HL-60 (cell line): ENCODE data around the gene OR51E2.

Experiments used
- DNase-seq, 2 experiments: peaks; one replicate each; pipeline ENCODE4 v3.0.0-alpha.2; 2010 to 2020; ENCODE audit warnings: low read depth in 1 of 2, low spot score in 1 of 2
- H3K27ac ChIP-seq: fragments of 250-450 bp; sonication (Bioruptor Pico); replicated peaks from 2 replicates; pipeline ENCODE4 v1.5.1; 2020; ENCODE audit warnings: mild to moderate bottlenecking, moderate library complexity
- H3K27me3 ChIP-seq: fragments of 250-450 bp; sonication (Bioruptor Pico); 2 replicates; pipeline ENCODE4 v1.5.1; 2021; ENCODE audit warnings: mild to moderate bottlenecking, moderate library complexity; ENCODE audit not compliant: insufficient read depth, poor library complexity, severe bottlenecking
- H3K4me3 ChIP-seq: replicated peaks from 2 replicates; pipeline ENCODE4 v1.5.1; 2011; ENCODE audit warnings: mild to moderate bottlenecking, control low read depth, low read length; ENCODE audit not compliant: insufficient read depth
- CTCF ChIP-seq: IDR thresholded peaks from one replicate; pipeline ENCODE4 v1.5.1; 2011; ENCODE audit warnings: low read length, control low read depth, inconsistent platforms; ENCODE audit not compliant: insufficient read depth
- GABPA ChIP-seq: IDR thresholded peaks from 2 replicates; pipeline ENCODE4 v1.6.1; 2012; ENCODE audit warnings: low read depth
- POLR2AphosphoS5 ChIP-seq: IDR thresholded peaks from 2 replicates; pipeline ENCODE4 v1.6.1; 2012; ENCODE audit warnings: low read depth
- SPI1 ChIP-seq: IDR thresholded peaks from 2 replicates; pipeline ENCODE4 v1.6.1; 2012; ENCODE audit warnings: low read depth, mild to moderate bottlenecking, borderline replicate concordance
- TF ChIP-seq, protein P1 (sequence below): IDR thresholded peaks from 2 replicates; pipeline ENCODE4 v1.6.1; 2012; ENCODE audit warnings: low read depth; ENCODE audit not compliant: insufficient replicate concordance

Gene OR51E2

DNA sequence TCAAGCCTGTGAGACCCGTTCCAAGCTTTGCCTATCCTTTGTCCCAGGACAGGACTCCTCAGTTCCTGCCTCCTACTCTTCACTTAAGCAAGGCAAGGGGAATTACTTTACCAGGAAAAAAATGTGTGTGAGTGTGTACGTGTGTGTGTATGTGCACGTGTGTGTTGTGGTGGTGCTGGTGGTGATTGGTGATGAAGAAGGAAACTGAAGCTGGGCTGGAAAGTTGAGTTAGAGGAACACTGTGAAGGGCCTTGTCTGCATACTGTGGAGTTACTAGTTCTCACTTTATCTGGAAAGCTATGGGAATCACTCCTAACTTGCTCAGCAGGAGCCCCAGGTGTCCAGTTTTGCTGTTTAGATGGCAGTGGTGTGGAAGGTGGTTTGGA, 60.0 kb downstream of the OR51E2 start:
- H3K4me3 ChIP-seq = no peak overlapping the region
- H3K27ac ChIP-seq = no peak overlapping the region
- TF ChIP-seq CTCF (no peak), GABPA (no peak), SPI1 (no peak), POLR2AphosphoS5 (no peak)
- TF ChIP-seq, protein P1, sequence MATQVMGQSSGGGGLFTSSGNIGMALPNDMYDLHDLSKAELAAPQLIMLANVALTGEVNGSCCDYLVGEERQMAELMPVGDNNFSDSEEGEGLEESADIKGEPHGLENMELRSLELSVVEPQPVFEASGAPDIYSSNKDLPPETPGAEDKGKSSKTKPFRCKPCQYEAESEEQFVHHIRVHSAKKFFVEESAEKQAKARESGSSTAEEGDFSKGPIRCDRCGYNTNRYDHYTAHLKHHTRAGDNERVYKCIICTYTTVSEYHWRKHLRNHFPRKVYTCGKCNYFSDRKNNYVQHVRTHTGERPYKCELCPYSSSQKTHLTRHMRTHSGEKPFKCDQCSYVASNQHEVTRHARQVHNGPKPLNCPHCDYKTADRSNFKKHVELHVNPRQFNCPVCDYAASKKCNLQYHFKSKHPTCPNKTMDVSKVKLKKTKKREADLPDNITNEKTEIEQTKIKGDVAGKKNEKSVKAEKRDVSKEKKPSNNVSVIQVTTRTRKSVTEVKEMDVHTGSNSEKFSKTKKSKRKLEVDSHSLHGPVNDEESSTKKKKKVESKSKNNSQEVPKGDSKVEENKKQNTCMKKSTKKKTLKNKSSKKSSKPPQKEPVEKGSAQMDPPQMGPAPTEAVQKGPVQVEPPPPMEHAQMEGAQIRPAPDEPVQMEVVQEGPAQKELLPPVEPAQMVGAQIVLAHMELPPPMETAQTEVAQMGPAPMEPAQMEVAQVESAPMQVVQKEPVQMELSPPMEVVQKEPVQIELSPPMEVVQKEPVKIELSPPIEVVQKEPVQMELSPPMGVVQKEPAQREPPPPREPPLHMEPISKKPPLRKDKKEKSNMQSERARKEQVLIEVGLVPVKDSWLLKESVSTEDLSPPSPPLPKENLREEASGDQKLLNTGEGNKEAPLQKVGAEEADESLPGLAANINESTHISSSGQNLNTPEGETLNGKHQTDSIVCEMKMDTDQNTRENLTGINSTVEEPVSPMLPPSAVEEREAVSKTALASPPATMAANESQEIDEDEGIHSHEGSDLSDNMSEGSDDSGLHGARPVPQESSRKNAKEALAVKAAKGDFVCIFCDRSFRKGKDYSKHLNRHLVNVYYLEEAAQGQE = no peak
- H3K27me3 ChIP-seq = no peaks in the 10 kb centered on the region
- no peak for DNase-seq

GRCh38 chr11:4636962-4637661, 60.5 kb downstream of the OR51E2 start, which contains the start of gene OR51D1:
Gene OR51D1 (plus strand): TSS chr11:4637477. CDS start chr11:4639791, 2,314 bp downstream.
- no peak within 1 kb of the TSS for H3K27ac ChIP-seq
- no peaks in the 10 kb centered on the region for H3K27me3 ChIP-seq
- TF ChIP-seq SPI1 (no peak), GABPA (no peak), CTCF (peak; percentile 98), POLR2AphosphoS5 (no peak)
- TF ChIP-seq, protein P1 = no peak
- H3K4me3 ChIP-seq = no peak within 1 kb of the TSS
- DNase-seq = peak; percentile 28 to 61

- no peak for TF ChIP-seq GABPA
- TF ChIP-seq, protein P1 = no peak
- TF ChIP-seq POLR2AphosphoS5 = no peak
- TF ChIP-seq CTCF = no peak
- TF ChIP-seq SPI1 = no peak
- no peak for DNase-seq
- no peak overlapping the region for H3K27ac ChIP-seq
- H3K4me3 ChIP-seq = no peak overlapping the region
- no peaks in the 10 kb centered on the region for H3K27me3 ChIP-seq
Measured at GRCh38 chr11:4636136-4636535, 61.5 kb downstream of the OR51E2 start.
